GM18511 (cell line): ENCODE results near the gene JMJD1C.

ENCODE experiments used
- ATAC-seq: cut with Tn5 transposase; IDR thresholded peaks from one replicate; pipeline ENCODE4 v1.9.1; 2021; ENCODE audit warnings: mild to moderate bottlenecking, moderate library complexity; ENCODE audit not compliant: unreplicated experiment

JMJD1C gene

DNA sequence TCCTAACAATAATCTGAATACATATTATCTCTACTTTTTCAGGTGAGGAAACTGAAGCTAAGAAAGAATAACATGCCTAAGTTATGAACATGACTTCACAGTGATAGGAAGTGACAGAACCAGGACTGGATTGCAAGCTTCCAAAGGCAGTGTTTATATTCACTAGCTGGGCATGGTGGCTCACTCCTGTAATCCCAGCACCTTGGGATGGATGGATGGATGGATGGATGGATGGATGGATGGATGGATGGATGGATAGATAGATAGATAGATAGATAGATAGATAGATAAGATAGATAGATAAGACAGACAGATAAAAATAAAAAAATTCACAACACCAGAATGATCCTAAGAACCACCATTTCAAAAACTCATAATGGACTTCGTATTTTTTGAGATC, 18.2 kb upstream of the JMJD1C start:
- no peak for ATAC-seq

DNA sequence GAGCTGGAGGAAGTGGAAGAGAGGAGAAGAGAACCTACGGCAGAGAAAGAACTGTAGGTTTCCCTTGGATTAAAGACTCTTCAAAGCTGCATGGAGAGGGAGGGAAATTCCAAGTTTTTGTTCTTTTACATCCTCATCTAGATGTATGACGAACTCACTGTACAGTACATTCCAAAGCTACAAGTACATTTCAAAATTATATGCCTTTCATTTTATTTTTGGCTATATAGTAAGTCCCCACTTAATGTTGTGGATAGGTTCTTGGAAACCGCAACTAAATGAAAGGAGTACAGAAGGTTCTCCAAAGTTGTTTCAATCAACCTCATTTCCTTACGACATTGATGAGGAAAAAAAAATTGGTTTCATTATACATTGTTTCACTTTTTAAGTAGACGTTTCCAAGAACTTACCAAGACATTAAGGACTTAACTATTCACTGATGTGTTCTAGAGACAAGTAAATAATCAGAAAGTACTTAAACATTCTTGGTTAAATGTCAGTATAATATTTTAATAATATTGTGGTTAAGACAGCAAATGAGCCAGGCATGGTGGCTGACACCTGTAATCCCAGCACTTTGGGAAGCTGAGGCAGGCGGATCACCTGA, 16.1 kb upstream of the JMJD1C start:
- ATAC-seq: no peak

GRCh38 chr10:63480237-63480636, 14.5 kb upstream of the JMJD1C start:
- ATAC-seq: no peak

- no peak for ATAC-seq
Measured at GRCh38 chr10:63478564-63478963, 12.8 kb upstream of the JMJD1C start.

- ATAC-seq: no peak
Measured at GRCh38 chr10:63477927-63478326, 12.2 kb upstream of the JMJD1C start.

GRCh38 chr10:63474488-63474887, 8.7 kb upstream of the JMJD1C start:
- no peak for ATAC-seq

DNA sequence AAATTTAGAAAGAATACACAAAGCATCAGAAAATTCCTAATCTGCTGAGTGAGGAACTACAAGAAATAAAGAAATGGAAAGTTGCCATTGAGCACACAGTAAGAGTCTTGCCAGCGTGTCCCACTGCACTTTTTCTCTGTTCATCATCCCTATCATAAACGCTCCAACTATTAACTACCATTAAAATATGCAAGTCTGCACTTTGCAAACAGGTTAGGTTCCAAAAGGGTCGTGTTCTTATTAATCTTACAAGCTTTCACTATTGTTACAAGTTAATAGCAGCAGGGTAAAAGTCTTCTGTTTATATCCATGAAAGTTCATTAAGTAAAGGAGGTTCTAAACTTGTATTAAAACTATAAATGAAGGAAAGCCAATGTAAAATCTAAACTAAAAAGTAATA, 5.2 kb upstream of the JMJD1C start:
- no peak for ATAC-seq

GRCh38 chr10:63468947-63469346, 3.2 kb upstream of the JMJD1C start:
- ATAC-seq: no peak

GRCh38 chr10:63467841-63468240, 2.1 kb upstream of the JMJD1C start:
- no peak for ATAC-seq

DNA sequence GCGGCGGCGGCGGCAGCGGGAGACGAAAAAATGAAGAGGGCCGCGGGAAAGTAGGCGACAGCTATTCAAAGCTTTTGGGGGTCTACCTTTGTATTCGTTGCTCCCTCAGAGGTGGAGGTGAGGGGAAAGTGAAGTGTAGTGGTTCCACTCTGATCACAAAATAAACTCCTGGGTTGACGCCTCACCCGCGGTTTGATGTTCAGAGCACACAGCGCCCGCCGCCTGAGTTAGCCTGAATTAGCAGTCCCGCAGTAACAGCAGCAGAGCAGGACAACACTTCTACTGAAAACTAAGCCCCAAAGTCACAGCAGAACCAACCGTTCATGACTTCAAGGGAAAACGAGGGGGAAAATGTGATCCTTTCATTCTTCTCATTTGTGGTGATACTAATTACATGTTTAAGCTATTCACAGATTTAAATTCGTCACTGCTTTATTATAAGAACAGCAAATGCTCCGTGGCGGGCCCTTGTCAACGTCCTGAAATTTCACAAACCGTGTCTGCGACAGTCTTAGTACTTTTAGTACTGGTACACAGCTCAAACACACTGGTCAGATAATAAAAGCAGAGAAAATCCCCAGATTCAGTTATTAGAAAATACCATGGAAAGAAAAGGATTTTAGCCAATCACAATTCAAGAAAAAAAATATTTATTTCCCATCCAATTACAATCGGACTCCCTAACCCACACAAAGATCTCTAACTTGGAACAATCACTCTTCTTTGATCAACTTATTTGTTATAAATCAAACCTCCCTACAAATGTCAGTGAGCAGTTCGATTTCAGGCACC, 563 bp upstream of the JMJD1C start:
- ATAC-seq: peak; percentile 39

DNA sequence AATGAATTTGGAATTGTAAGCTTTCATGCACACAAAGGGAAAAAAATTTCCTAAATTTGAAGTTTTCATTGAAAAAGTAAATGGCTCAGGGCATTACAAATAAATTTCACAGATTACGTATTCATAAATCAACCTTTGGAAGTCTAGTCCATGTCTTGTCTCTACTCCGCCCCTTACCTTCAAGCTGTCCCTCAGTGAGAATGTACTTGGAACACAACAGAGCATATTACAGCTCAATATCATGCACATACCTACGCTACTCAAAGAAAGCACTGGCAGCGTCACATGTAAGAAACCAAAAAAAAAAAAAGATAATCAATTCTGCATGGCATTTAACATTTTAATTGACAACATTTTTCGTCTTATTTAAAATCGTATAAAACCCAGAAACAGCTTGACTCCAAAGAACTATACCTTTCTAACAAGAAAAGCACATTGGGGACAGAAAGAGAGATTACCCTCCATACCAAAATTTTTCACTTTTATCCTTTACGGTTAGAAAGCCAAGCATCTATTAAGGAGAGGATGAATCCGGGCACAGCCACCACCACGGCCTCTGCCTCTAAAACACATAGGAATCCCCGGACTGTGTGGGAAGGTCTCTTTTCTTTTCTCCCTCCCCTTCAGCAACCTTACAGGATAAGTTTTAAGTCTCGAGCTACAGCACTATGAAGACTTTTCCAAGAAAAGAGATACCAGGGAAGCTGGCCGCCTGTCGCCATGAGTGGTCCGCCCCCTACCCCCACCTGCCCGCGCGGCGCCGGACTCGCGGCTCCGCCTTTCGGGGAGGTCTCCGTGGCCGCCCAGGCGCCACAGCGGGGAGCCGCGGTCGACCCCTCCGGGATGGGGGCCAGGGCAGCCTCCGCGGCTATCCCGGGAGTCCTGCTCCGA, 1.1 kb downstream of the JMJD1C start:
- ATAC-seq: peak; percentile 57

- ATAC-seq: no peak
Measured at GRCh38 chr10:63462442-63462841, 3.3 kb downstream of the JMJD1C start.

DNA sequence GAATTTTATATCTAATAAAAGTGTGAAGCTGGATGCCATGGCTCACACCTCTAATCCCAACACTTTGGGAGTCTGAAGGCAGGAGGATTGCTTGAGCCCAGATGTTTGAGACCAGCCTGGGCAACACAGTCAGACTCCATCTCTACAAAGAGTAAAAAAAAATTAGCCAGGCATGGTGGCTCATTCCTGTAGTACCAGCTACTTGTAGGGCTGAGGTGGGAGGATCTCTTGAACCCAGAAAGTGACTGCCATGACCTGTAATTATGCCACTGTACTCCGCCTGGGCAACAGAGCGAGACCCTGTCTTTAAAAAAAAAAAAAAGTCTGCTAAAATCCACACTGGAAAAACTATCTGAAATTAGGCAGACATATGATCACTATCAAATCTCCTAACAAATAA, 7.6 kb downstream of the JMJD1C start:
- ATAC-seq: no peak

DNA sequence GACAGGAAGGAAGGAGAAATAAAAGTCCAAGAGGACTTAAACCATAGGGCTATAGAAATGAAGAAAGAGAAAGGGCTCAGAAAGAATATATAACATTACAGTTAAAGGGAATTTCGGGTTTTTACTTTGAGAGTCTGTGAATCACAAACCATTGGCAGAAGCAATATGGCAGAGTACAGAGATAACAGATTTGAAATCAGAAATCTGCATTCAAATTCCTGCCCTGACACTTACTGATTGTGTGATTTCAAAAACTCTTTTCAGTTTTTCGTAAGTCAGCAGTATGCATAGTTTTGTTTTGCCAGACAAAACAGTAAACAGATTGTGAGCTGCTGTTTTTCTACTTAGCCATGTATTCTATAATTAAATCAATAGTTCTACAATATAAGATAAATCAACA, 8.2 kb downstream of the JMJD1C start:
- no peak for ATAC-seq

GRCh38 chr10:63456437-63457210, 9.2 kb downstream of the JMJD1C start:
- no peak for ATAC-seq

DNA sequence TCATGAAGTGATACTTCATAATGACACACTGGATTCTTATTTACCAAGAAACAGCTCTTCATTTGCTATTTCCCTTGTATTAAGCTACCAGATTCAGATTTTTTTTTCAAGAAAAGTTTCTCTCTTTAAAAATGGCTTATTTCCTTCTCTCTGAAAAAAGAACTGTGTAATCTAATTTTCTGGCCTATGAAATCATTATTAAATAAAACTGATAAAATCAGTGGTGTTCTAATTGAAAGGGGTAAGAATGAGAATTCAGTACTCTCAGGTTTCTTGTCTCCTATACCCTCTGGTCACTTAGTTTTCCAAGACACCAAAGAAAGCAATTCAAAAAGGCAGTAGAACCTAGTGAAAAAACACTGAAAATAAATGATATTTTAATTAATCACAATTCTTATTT, 10.3 kb downstream of the JMJD1C start:
- ATAC-seq: no peak

DNA sequence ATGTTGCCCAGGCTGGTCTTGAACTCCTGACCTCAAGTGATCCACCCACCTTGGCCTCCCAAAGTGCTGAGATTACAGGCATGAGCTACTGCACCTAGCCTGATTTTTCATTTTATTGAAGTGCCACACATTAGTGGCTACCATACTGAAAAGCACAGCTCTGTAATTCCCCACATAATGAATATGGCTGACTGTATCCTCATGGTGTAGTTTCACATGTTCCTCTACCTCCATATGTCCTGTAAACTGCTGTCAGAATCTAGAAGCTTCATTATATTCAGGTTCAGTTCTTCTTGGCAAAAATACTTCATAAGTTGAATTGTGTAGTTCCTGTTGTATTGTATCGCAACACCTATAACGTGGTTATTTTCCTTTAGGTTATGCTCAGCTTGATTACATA, 11.1 kb downstream of the JMJD1C start:
- no peak for ATAC-seq

GRCh38 chr10:63452524-63452923, 13.3 kb downstream of the JMJD1C start:
- ATAC-seq: no peak

DNA sequence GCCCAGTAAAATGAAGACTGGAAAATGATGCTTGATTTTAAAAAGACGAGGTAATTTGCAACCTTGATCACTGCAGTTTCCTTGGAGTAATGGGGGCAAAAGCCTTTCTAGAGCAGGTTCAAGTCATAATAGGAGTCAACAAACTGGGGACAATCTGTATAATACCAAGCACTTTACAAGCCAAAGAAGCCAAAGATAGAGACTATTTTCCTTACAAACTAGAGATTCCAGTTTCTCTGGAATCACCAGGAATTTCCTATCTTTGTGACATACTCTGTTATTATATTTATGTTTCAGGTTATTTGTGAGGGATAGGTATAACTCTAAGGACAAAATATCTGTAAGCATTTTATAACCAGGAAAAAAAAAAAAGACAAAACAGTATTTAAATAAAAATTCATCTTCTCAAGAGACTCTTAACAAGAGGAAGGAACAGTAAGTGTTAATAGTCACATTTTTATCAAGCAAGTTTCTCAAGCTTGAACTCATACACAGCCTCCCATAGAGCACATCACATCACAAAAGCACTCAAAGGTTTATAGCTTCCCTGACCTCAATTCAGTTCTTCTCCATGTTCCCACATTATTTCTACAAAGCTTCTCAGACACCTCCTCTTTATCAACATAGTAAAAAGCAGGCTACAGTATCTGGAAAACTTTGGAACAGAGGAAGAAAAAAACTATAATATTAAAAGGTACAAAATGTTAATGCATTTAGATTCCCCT, 18.9 kb downstream of the JMJD1C start:
- no peak for ATAC-seq

- ATAC-seq: no peak
Measured at GRCh38 chr10:63441404-63441803, 24.4 kb downstream of the JMJD1C start.
